Ovary (tissue), 3 donors: ENCODE data around the gene EML6.

Source experiments
- CTCF ChIP-seq, 3 donors: fragments of 450-650 bp in 2 of 3; fragments of 200-600 bp in 1 of 3; IDR thresholded peaks; one replicate each; pipeline versions ENCODE4 v1.5.1 to v1.8.0; 2016 to 2022; ENCODE audit warnings: antibody characterized with exemption in 3 of 3, mild to moderate bottlenecking in 1 of 3
- POLR2A ChIP-seq: fragments of 450-650 bp; IDR thresholded peaks from one replicate; pipeline ENCODE4 v1.6.1; 2017; ENCODE audit warnings: antibody characterized with exemption, mild to moderate bottlenecking, moderate library complexity
- donor health status: DM: no; HTN: no; CAD: no.

GRCh38 chr2:54691445-54692135 is 31.9 kb upstream of the EML6 start:
- TF ChIP-seq CTCF (IDR thresholded peaks at IDR 0.05), result no peak
- no peak for TF ChIP-seq POLR2A
